Mammary epithelial cell (primary cell): ENCODE results near the gene MAN2C1.

Source experiments
- EZH2 ChIP-seq: IDR thresholded peaks from 2 replicates; pipeline ENCODE4 v1.6.1; 2012; ENCODE audit warnings: low read length, inconsistent platforms, borderline replicate concordance
- TF ChIP-seq, protein P1 (sequence below), 2 donors: IDR thresholded peaks in 1 of 2; conservative IDR thresholded peaks in 1 of 2; 2 replicates each; pipeline ENCODE4 v1.5.1; 2011 to 2012; ENCODE audit warnings: inconsistent platforms in 2 of 2, low read length in 2 of 2, mild to moderate bottlenecking in 2 of 2, control low read depth in 1 of 2, low read depth in 1 of 2; ENCODE audit not compliant: insufficient read depth in 1 of 2; ENCODE audit errors: extremely low read depth in 1 of 2

DNA sequence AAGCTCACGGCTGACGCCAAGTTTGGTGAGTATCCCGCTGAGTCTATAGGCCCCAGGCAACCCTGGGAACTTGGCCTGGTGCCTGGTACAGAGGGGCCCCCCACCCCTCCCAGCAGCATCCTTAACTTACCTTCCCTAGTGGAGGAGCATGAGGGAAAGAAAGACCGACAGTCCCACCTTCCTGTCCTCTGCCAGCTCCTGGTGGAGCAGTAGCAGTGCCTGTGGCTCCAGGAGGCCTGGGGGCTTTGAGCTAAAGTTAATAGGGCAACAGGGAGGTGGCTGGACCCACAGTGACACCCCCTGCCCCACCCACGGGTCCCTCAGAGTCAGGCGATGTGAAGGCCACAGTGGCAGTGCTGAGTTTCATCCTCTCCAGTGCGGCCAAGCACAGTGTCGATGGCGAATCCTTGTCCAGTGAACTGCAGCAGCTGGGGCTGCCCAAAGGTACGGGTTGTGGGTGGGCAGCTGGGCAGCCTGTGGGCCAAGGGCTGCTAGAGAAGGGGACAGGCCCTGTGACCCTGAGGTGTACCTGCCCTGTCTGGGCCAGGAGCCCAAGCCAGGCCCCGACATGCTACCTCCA is 29.7 kb downstream of the MAN2C1 start:
- TF ChIP-seq, protein P1, sequence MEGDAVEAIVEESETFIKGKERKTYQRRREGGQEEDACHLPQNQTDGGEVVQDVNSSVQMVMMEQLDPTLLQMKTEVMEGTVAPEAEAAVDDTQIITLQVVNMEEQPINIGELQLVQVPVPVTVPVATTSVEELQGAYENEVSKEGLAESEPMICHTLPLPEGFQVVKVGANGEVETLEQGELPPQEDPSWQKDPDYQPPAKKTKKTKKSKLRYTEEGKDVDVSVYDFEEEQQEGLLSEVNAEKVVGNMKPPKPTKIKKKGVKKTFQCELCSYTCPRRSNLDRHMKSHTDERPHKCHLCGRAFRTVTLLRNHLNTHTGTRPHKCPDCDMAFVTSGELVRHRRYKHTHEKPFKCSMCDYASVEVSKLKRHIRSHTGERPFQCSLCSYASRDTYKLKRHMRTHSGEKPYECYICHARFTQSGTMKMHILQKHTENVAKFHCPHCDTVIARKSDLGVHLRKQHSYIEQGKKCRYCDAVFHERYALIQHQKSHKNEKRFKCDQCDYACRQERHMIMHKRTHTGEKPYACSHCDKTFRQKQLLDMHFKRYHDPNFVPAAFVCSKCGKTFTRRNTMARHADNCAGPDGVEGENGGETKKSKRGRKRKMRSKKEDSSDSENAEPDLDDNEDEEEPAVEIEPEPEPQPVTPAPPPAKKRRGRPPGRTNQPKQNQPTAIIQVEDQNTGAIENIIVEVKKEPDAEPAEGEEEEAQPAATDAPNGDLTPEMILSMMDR (conservative IDR thresholded peaks at IDR 0.05 in 1 of 2, IDR thresholded peaks at IDR 0.05 in 1 of 2; ENCODE audit: extremely low read depth in 1 of 2, insufficient read depth in 1 of 2, low read depth in 1 of 2, low read length in 2 of 2) = no peak
- no peak for TF ChIP-seq EZH2
